Activated CD4-positive, CD25-positive, alpha-beta regulatory T cell (primary cell): ENCODE measurements around the gene CPM.

ENCODE experiments used
- DNase-seq, 4 experiments: peaks; one replicate each; lab custom pipeline; 2025; lab: John Stamatoyannopoulos, UW

Gene CPM

GRCh38 chr12:68956466-68956865 is 23.5 kb upstream of the CPM start:
- DNase-seq, result no peak

GRCh38 chr12:68954811-68955210 is 21.8 kb upstream of the CPM start:
- DNase-seq, result no peak

- no peak for DNase-seq
These were observed 20.6 kb upstream of the CPM start for GRCh38 chr12:68953536-68953935.

- no peak for DNase-seq
These were observed 18.7 kb upstream of the CPM start for GRCh38 chr12:68951652-68952051.

GRCh38 chr12:68950511-68950910 is 17.5 kb upstream of the CPM start:
- no peak for DNase-seq

GRCh38 chr12:68945255-68945654 is 12.3 kb upstream of the CPM start:
- DNase-seq, result no peak

GRCh38 chr12:68944296-68945076 is 11.5 kb upstream of the CPM start:
- DNase-seq, result no peak

GRCh38 chr12:68943848-68944247 is 10.9 kb upstream of the CPM start:
- no peak for DNase-seq

- DNase-seq, result no peak
These were observed 7.8 kb upstream of the CPM start for GRCh38 chr12:68940731-68941130.

- DNase-seq, result no peak
These were observed 6.5 kb upstream of the CPM start for GRCh38 chr12:68939505-68939904.

- DNase-seq, result no peak
These were observed 1.4 kb upstream of the CPM start for GRCh38 chr12:68934392-68934791.

- DNase-seq, result peak in 1 of 4 experiments; percentile 7
These were observed 627 bp downstream of the CPM start for GRCh38 chr12:68932128-68932960.

GRCh38 chr12:68930178-68930577 is 2.8 kb downstream of the CPM start:
- DNase-seq, result no peak

GRCh38 chr12:68924546-68924945 is 8.4 kb downstream of the CPM start:
- no peak for DNase-seq

- no peak for DNase-seq
These were observed 13.3 kb downstream of the CPM start for GRCh38 chr12:68919581-68920239.

- no peak for DNase-seq
These were observed 14.0 kb downstream of the CPM start for GRCh38 chr12:68918960-68919359.

GRCh38 chr12:68915055-68915454 is 17.9 kb downstream of the CPM start:
- DNase-seq, result no peak

- DNase-seq, result no peak
These were observed 19.3 kb downstream of the CPM start for GRCh38 chr12:68913682-68914081.

GRCh38 chr12:68912916-68913315 is 20.1 kb downstream of the CPM start:
- DNase-seq, result no peak

- DNase-seq, result no peak
These were observed 21.7 kb downstream of the CPM start for GRCh38 chr12:68911197-68911718.

- no peak for DNase-seq
These were observed 22.8 kb downstream of the CPM start for GRCh38 chr12:68910128-68910527.

- no peak for DNase-seq
These were observed 24.9 kb downstream of the CPM start for GRCh38 chr12:68908076-68908475.

GRCh38 chr12:68905733-68906132 is 27.2 kb downstream of the CPM start:
- no peak for DNase-seq
